HuH-7 (cell line): Measurements from ENCODE around the gene PVALEF.

Source experiments
- DNase-seq: peaks from one replicate; pipeline ENCODE4 v3.0.0; 2011; ENCODE audit warnings: low spot score

Gene PVALEF

GRCh38 chr17:81183807-81184206 lies 18.5 kb downstream of the PVALEF start:
- DNase-seq: no peak

GRCh38 chr17:81184555-81184954 lies 19.2 kb downstream of the PVALEF start:
- no peak for DNase-seq

GRCh38 chr17:81186203-81186602 lies 20.9 kb downstream of the PVALEF start:
- no peak for DNase-seq

GRCh38 chr17:81187120-81187519 lies 21.8 kb downstream of the PVALEF start:
- no peak for DNase-seq

DNA sequence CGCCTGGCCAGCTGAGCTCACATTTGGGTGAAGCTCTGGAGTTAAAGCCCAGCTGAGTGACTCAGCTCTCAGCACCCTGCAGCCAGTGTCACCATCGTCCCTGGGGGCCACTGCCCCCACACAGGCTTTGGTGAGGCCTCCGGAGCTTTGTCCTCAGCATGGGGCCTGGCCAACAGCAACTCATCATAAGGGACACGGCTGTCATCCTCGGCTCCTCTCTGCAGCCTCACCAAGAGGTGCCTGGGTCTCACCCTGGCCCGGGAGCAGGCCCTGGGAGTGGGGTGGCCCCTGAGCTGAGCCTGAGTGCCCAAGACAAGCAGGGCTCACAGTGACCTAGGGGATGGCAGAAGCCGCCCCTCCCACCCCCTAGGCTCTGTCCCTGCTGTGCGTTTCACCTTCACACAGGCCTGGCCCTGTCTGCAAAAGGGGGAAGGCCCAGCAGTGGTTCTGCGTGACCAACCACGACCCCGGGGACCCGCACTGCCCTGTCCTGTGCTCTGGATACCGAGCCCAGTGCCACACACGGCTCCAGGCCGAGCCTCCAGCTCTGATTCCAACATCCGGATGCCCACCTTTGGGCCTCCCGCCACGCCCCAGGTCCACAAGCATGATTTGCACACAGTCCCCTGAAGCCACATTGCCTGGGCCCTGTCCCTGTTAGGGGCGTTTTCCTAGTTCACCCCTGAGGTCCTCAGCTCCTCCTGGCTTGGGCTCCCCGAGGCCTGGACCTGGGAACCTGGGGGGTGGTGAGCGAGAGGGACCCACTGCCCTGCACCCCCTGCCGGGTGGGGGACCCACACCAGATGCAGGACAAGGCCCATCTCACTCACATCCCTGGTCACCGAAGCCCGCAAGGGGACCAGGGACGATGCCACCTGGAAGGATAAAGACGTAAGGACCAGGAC lies 22.5 kb downstream of the PVALEF start:
- no peak for DNase-seq

DNA sequence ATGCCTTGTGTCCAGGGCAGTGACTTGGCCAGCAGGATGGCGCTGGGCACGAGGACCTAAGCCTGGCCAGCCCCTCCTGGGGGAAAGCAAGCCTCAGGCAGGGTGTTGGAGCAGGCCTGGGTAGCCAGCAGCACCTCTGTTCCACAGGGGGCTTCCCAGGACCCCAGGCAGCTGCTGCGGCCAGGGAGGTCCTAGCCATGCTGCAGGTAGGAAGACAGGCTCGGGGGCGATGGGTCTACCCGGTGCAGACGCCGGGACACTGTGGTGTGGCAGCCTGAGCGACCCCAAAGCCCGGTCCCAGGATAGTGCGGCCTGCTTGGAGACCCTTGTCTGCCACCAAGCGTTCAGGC lies 23.2 kb downstream of the PVALEF start:
- DNase-seq: no peak

DNA sequence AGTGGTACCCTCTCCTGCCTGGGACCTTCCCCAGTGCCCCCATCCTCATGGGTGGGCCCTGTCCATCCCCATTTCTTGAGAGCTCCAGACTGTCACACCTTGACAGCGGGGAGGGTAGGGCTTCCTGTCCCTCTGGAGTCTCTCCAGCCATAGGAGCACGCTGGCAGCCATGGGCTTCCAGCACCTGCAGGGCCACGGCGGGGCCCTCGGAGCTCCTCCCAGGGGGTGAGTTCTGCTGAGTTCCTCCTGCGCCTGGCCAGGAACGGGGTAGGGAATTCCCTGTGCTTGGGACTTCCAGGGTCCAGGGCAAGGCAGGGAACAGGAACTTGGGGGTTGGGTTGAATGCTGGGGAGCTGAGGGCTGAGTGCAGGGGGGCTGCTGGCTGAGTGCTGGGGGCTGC lies 23.7 kb downstream of the PVALEF start:
- no peak for DNase-seq

DNA sequence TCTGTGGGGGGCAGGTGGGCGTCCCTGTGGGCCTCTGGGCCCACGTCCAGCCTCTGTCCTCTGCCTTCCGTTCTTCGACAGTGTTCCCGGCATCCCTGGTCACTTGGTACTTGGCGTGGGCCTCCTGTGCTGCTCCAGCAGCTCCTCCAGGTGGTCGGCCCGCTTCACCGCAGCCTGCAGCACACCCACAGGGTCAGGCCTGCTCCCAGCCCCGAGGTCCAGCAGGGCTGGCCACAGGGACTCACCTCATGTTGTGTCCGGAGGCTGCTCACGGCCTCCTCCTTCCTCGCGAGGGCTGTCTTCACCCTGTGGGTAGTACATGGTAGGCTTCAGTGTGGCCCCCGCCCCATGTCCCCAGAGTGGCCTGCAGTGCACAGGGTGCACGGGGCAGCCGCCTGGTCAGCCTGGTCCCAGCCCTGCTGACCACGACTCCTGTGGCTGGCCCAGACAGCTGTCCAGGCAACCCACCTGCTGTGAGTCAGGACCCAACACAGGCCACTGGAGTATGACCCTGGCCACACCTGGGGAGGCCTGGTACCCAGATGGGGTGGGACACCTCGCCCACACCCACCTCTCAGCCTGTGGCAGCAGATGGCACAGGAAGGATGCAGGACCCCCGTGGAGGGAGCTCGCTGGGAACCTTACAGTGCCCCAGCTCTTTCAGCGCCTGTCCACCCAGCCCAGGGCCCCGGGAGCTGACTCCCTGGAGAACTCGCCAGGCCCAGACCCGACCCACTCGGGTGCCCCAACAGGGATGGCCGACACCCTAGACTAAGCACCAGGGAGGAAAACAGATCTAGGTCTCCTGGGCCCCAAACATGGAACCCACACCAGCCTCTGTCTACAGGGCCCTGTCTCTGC lies 24.6 kb downstream of the PVALEF start:
- peak; percentile 69 for DNase-seq

GRCh38 chr17:81190591-81190990 lies 25.3 kb downstream of the PVALEF start:
- DNase-seq: no peak

DNA sequence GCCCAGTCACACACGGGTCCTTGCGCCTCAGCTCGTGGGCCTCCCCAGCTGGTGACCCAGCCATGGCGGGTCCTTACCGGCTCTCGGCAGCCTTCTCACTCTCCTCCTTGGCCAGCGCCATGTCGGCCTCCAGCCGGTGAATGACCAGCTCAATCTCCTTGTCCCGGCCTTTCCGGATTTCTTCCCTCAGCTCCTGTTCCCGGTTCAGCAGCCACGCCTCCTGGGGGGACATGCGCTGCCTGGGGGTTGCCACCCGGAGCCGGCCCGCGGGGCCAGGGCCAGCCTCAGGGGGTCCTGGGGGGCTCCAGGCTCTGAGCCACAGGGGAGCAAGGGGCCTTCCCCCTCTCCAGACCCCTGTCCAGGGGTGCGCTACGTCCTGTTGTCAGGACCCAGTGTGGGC lies 25.8 kb downstream of the PVALEF start:
- DNase-seq: no peak

DNA sequence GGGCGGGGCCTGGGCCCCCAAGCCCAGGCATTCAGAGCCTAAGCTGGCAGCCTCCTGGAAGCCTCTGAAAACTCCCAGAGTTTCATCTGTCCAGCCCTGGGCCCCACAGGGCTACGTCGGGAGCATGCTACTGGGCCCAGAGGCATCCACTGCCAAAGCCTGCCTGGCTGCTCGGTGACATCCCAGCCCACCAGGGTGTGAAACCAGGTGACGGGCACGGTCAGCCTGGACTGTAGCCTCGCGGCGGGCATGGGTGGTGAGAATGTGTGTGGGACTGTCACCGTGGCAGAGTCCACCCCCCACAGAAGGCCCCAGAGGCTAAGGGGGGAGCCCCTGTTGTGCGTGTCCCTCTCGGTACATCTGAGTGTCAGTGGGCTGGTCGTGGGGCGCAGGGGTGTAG lies 26.3 kb downstream of the PVALEF start:
- DNase-seq: no peak

DNA sequence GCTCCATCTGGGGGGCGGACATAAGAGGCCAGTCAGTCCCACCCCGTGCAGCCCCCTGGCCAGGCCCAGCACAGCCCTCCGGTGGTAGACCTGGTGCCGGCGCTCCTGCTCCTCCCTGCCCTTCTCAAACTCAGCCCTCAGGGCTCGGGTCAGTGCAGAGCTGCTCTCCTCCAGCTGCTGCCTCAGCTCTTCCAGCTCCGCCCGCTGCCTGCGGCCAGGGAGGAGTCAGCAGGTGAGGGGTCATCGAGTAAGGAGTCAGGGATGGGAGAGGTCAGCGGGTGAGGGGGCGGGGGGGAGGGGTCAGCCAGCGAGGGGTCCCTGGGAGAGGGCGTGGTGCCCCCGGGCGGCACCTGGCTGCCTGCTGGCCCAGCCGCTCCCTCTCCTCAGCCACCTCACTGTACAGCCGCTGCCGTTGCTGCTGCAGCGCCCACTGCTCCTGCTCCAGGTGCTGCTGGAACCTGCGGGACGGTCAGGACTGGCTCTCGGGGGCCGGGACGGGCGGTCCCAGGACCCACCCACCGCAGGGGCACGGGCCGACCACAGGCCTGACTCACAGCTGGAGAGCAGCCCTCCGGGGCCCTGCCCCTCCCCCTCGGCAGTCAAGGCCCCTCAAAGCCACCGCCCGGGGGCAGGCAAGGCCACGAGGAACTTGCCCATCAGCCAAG lies 27.2 kb downstream of the PVALEF start:
- DNase-seq: no peak

DNA sequence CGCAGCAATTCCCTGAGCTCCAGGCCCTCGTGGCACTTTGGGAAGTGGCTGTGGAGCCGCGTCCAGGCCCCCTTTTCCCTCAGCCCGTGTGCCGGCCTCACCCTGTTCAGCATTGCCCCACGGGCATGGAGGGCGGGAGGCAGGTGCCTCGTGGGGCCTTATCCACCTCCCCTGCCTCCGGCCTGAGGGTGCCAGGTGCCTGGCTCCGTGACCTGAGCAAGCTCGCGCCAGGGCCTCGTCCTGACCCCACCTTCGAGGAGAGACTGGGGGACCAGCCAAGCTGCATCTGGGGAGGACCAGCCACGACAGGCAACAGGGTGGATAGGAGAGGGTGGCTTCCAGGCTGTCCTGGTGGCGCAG lies 27.7 kb downstream of the PVALEF start:
- DNase-seq: no peak

DNA sequence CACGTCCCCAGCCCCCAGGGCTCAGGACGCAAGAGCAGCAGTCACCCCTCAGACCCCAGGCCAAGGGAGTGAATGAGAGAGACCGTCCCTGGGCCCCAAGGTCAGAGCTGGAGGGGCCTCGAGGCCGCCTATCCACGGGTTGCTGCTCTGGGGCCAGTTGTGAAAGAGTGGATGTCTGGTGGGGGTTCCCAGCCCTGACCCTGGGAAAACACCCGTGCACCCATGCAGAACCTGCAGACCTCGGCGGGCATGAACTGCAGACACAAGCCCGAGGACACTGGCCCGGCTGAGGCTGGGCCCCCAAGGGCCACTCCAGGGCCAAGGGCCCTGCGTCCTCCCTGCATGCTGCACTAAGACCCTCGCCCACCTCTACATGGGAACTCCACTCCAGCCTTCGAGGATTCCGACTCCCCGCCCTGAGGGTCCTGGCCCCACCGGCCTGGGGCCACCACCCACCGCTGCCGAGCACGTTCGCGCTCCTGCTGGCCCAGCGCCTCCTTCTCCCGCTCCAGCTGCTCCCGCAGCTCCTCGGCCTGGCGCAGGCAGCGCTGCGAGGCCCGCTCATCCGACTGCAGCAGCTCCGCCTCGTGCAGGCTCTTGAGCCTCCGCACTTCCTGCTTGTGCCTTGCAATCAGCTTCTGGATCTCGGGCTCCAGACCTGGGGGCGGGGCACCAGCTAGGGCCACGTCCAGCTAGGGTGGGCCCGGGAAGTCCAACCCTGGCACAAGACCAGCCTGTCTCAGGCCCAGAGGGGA lies 28.3 kb downstream of the PVALEF start:
- DNase-seq: no peak

DNA sequence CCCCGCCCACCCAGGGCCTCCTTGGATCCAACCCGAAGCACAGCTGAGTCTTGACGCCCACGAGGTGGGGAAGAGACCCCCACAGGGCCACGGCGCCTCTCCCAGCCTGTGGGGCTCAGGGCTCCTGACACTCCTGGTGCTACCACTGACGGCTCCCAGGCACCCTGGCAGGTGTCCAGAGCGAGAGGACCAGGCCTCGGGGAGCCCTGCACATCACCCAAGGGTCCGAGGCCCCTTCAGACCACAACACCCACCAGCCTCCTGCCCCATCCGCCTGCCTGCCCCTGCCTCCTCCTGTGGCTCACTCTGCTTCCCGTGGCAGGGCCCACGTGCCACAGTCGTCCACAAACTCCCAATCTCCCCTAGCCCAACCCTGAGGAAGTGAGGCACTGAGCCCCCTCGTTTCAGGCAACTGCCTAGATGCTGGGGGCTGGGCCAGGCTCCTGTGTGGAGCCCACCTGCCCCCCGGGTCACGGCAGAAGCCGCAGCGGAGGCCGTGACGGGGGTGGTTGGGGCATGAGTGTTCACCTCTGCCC lies 29.0 kb downstream of the PVALEF start:
- no peak for DNase-seq

DNA sequence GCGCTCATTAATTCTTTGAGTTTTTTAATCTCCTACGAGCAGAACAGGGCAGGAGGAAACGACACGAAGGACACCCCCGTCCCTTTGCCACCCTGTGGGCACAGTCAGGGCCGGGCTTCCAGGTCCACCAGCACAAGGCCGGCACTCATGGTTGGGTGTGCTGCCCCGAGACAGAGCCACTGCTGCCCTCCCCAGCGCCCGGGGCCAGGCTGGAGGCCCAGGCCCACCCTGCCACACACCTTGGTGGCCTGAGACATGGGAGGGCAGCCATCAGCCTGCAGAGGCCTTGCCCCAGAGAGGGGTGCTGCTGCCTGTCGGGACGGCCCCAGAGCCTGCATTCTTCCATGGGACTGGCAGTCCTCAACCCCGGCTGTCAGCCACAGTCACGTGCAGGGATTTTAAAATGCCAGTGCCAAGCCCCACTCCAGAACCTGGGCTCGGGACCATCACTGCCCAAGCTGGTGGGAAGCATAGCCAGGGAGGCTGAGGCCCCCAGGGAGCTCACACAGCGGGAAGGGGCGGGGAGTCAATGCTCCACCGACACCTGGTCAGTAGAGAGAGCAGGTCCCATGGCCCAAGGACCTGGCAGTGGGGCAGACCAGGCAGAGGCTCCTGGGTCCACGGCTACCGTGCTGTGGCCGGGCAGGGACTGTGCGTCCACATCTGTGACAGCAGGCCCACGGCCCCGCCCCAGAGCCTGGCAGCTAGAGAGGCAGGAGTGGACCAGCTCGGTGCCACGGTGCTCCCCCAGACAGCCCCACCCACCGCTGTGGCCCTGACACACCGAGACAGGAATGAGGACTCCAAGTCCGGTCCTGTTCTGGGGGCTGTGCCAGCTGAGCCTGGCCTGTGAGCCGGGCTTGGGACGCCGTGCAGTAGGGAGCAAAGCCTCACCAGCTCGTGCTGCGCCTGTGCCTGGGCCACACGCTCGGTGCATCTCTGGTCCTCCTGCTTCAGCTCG lies 29.9 kb downstream of the PVALEF start:
- no peak for DNase-seq

GRCh38 chr17:81195941-81196495 lies 30.7 kb downstream of the PVALEF start:
- DNase-seq: no peak

- no peak for DNase-seq
These were observed 31.4 kb downstream of the PVALEF start for GRCh38 chr17:81196505-81197408.

DNA sequence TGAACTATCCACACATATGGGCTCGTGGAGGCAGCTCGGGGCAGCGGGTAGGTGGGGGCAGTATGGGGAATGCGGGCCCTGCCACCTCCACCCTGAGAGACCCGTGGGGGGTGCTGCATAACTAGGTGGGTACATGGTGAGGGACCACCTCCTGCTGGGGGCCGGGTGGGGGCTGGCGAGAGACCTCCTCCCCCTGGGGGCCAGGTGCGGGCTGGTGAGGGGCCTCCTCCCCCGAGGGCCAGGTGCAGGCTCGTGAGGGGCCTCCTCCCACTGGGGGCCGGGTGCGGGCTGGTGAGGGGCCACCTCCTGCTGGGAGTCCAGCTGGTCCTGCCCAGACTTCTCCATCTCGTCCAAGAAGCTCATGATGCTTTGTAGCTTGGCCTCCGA lies 32.1 kb downstream of the PVALEF start:
- DNase-seq: no peak
